K562 (cell line): ENCODE measurements around the gene ZNF775. TPM values are rescaled to one million over a fixed set of nuclear protein-coding genes. Genes with fewer than 3 reads are reported as not detected.

Experiments used
- BRD9 ChIP-seq: fragments of 450-650 bp; IDR thresholded peaks from 2 replicates; pipeline ENCODE4 v1.6.1; 2018; ENCODE audit warnings: low read depth; ENCODE audit not compliant: partially characterized antibody
- DACH1 ChIP-seq: fragments of 450-650 bp; IDR thresholded peaks from 2 replicates; pipeline ENCODE4 v1.6.1; 2018; ENCODE audit not compliant: partially characterized antibody
- DLX4 ChIP-seq: fragments of 250-450 bp; sonication (Bioruptor Pico); IDR thresholded peaks from 2 replicates; pipeline ENCODE4 v1.6.1; 2021; ENCODE audit warnings: mild to moderate bottlenecking
- GATA2 ChIP-seq: sonication (generic); formaldehyde crosslinking; IDR thresholded peaks from 2 replicates; pipeline ENCODE4 v1.4.0; 2020; ENCODE audit warnings: mild to moderate bottlenecking, missing genetic modification reagents
- GTF3C2 ChIP-seq: IDR thresholded peaks from 3 replicates; pipeline ENCODE4 v1.6.1; 2011; ENCODE audit warnings: borderline replicate concordance, mild to moderate bottlenecking, moderate library complexity; ENCODE audit not compliant: insufficient read length; ENCODE audit errors: extremely low read depth
- HDAC6 ChIP-seq: IDR thresholded peaks from 2 replicates; pipeline ENCODE4 v1.6.1; 2012; ENCODE audit warnings: low read depth, mild to moderate bottlenecking, control low read depth, inconsistent platforms, low read length, moderate library complexity
- MXI1 ChIP-seq: IDR thresholded peaks from 2 replicates; pipeline ENCODE4 v1.6.1; 2011; ENCODE audit warnings: low read depth, mild to moderate bottlenecking, improper control_type of control experiment, low read length
- NCOA1 ChIP-seq: fragments of 450-650 bp; IDR thresholded peaks from 2 replicates; pipeline ENCODE4 v1.6.1; 2016; ENCODE audit warnings: low read depth
- NR0B1 ChIP-seq: fragments of 450-650 bp; IDR thresholded peaks from one replicate; pipeline ENCODE4 v1.6.1; 2018; ENCODE audit warnings: mild to moderate bottlenecking, moderate library complexity; ENCODE audit not compliant: partially characterized antibody
- PHB2 ChIP-seq: fragments of 450-650 bp; IDR thresholded peaks from 2 replicates; pipeline ENCODE4 v1.6.1; 2017; ENCODE audit warnings: low read depth
- TAF15 ChIP-seq: fragments of 200-400 bp; formaldehyde crosslinking; IDR thresholded peaks from 2 replicates; pipeline ENCODE4 v1.6.1; 2017; ENCODE audit warnings: mild to moderate bottlenecking, low read depth, low read length, moderate library complexity
- ZBTB11 ChIP-seq, 3 experiments: fragments of 200-800 bp in 1 of 3; fragments of 250-450 bp in 1 of 3; fragments of 450-650 bp in 1 of 3; sonication (Bioruptor Pico) in 1 of 3; sonication (Bioruptor generic) in 1 of 3; formaldehyde crosslinking in 1 of 3; IDR thresholded peaks; 2 replicates each; pipeline versions ENCODE4 v1.6.1 to v1.8.0; 2016 to 2022; ENCODE audit warnings: mild to moderate bottlenecking in 2 of 3, missing genetic modification characterization in 2 of 3, missing compliant biosample characterization in 1 of 3, moderate library complexity in 1 of 3
- ZBTB2 ChIP-seq: fragments of 450-650 bp; IDR thresholded peaks from 2 replicates; pipeline ENCODE4 v1.6.1; 2016; ENCODE audit warnings: antibody characterized with exemption
- ZBTB9 ChIP-seq: fragments of 450-650 bp; formaldehyde crosslinking; IDR thresholded peaks from 2 replicates; pipeline ENCODE4 v1.4.0; 2020; ENCODE audit warnings: mild to moderate bottlenecking, moderate library complexity
- ZNF274 ChIP-seq: IDR thresholded peaks from 2 replicates; pipeline ENCODE4 v1.6.1; 2011; ENCODE audit warnings: low read depth, mild to moderate bottlenecking, low read length, moderate library complexity, borderline replicate concordance
- polyA plus RNA-seq, 8 experiments: library from polyadenylated mRNA; depleted of rRNA in 4 of 8; stranded (reverse) in 5 of 8; unstranded in 3 of 8; fragments of >200 nt; fragmentation: Nextera tagmentation in 2 of 8; fragmentation: Illumina TruSeq in 1 of 8; extraction: Ambion mirVana in 2 of 8; extraction: Trizol in 1 of 8; gene quantifications; 2 replicates each; pipeline versions ENCODE4 v1.2.1 to v1.2.3, GENCODE V29; 2011 to 2014; ENCODE audit warnings: inconsistent platforms in 1 of 8, missing spikeins in 1 of 8
- total RNA-seq, 7 experiments: library from RNA; depleted of rRNA in 6 of 7; stranded (reverse); fragments of >200 nt in 6 of 7; fragmentation: Illumina TruSeq in 2 of 7; extraction: Trizol in 2 of 7; gene quantifications; 2 replicates each; pipeline versions ENCODE4 v1.2.1 to v1.2.3, GENCODE V29; 2011 to 2021; ENCODE audit warnings: low replicate concordance in 1 of 7

Gene ZNF775
- total and polyA plus RNA-seq, 9 of the 15 experiments (the other 6 are each of a cell fraction or from before 2014, with no cell fraction given) = 0.04 to 18.7 (median 4.9) TPM

- TF ChIP-seq GTF3C2 (no peak), ZBTB2 (peak; percentile 65; the same call in 1 of the 2 replicates), DLX4 (CRISPR knock-in tag) (no peak), TAF15 (no peak), NCOA1 (no peak), GATA2 (CRISPR knock-in tag) (no peak), PHB2 (no peak), MXI1 (no peak), ZNF274 (no peak), DACH1 (no peak), NR0B1 (no peak), HDAC6 (no peak), ZBTB11 (CRISPR knock-in tag; IDR thresholded peaks at IDR 0.05) (peak in 2 of 3 experiments; percentile 29 to 81; a peak in 2 of 6 replicates), ZBTB9 (CRISPR knock-in tag) (peak; percentile 93; the same call in 1 of the 2 replicates), BRD9 (peak; percentile 84)
Measured at GRCh38 chr7:150368096-150368883, 10.8 kb upstream of the ZNF775 start, which contains the start of gene REPIN1 (continued).
